Measurements from ENCODE around the gene PSMB7. TPM values are rescaled to one million over a fixed set of nuclear protein-coding genes. Genes with fewer than 3 reads are reported as not detected.

The PSMB7 gene
- total RNA-seq, 1 experiment from 2014 or later, result 187 TPM

DNA sequence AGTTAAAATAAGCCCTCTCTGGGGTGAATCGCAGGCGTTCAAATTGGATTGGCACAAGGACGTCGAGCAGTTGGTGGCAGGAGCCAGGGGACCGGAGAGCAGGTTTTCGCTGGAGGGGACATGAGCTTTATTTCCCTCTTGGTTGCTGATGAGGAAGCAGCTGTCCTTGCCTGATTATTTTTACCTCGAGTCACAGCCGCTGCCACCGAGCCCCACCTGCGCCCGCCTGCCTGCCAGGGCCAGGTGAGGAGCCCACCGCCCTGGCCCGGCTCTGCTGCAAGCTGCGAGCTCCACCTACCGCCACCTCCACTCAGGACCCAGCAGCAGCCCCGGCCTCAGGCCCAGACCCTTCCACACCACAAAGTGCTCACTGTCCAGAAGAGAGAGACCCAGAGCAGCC, 26.0 kb upstream of the PSMB7 start (continued):
- TF ChIP-seq, protein P1, sequence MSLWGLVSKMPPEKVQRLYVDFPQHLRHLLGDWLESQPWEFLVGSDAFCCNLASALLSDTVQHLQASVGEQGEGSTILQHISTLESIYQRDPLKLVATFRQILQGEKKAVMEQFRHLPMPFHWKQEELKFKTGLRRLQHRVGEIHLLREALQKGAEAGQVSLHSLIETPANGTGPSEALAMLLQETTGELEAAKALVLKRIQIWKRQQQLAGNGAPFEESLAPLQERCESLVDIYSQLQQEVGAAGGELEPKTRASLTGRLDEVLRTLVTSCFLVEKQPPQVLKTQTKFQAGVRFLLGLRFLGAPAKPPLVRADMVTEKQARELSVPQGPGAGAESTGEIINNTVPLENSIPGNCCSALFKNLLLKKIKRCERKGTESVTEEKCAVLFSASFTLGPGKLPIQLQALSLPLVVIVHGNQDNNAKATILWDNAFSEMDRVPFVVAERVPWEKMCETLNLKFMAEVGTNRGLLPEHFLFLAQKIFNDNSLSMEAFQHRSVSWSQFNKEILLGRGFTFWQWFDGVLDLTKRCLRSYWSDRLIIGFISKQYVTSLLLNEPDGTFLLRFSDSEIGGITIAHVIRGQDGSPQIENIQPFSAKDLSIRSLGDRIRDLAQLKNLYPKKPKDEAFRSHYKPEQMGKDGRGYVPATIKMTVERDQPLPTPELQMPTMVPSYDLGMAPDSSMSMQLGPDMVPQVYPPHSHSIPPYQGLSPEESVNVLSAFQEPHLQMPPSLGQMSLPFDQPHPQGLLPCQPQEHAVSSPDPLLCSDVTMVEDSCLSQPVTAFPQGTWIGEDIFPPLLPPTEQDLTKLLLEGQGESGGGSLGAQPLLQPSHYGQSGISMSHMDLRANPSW (CRISPR knock-in tag; conservative IDR thresholded peaks at IDR 0.05; ENCODE audit: low read depth), result no peak
- TF ChIP-seq E2F5 (CRISPR knock-in tag; IDR thresholded peaks at IDR 0.05) (no peak), NFE2L1 (CRISPR knock-in tag; IDR thresholded peaks at IDR 0.05) (no peak), ZNF121 (CRISPR knock-in tag; IDR thresholded peaks at IDR 0.05) (no peak), ZNF416 (CRISPR knock-in tag; IDR thresholded peaks at IDR 0.05) (no peak)

GRCh38 chr9:124440786-124441185, 25.5 kb upstream of the PSMB7 start:
- Mint-ChIP-seq H3K9me3 (peaks cover 10% of the 10 kb centered on the region), H3K36me3 (no peaks in the 10 kb centered on the region), H3K4me3 (no peak overlapping the region), H3K27me3 (ENCODE audit: low read depth) (peaks cover 17% of the 10 kb centered on the region), H3K4me1 (no peaks in the 10 kb centered on the region), H3K27ac (no peak overlapping the region)
- TF ChIP-seq, protein P2, sequence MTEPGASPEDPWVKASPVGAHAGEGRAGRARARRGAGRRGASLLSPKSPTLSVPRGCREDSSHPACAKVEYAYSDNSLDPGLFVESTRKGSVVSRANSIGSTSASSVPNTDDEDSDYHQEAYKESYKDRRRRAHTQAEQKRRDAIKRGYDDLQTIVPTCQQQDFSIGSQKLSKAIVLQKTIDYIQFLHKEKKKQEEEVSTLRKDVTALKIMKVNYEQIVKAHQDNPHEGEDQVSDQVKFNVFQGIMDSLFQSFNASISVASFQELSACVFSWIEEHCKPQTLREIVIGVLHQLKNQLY (CRISPR knock-in tag; IDR thresholded peaks at IDR 0.05), result no peak
- TF ChIP-seq GTF2I (CRISPR knock-in tag; conservative IDR thresholded peaks at IDR 0.05) (no peak), ZBTB21 (CRISPR knock-in tag; IDR thresholded peaks at IDR 0.05; ENCODE audit: borderline replicate concordance) (no peak), RORB (CRISPR knock-in tag; IDR thresholded peaks at IDR 0.05) (no peak), ZNF232 (CRISPR knock-in tag; IDR thresholded peaks at IDR 0.05) (no peak), HMGA2 (CRISPR knock-in tag; IDR thresholded peaks at IDR 0.05) (no peak), IRF2 (CRISPR knock-in tag; IDR thresholded peaks at IDR 0.05; ENCODE audit: borderline replicate concordance, low read depth) (no peak), CDX4 (CRISPR knock-in tag; IDR thresholded peaks at IDR 0.05; ENCODE audit: borderline replicate concordance) (no peak), IRF1 (CRISPR knock-in tag; IDR thresholded peaks at IDR 0.05) (no peak), ZNF416 (CRISPR knock-in tag; IDR thresholded peaks at IDR 0.05) (no peak), SP1 (CRISPR knock-in tag; conservative IDR thresholded peaks at IDR 0.05) (no peak), ZNF263 (CRISPR knock-in tag; IDR thresholded peaks at IDR 0.05; ENCODE audit: low read depth) (no peak), ZNF219 (CRISPR knock-in tag; IDR thresholded peaks at IDR 0.05; ENCODE audit: borderline replicate concordance) (no peak), CREM (CRISPR knock-in tag; IDR thresholded peaks at IDR 0.05) (no peak), E2F5 (CRISPR knock-in tag; IDR thresholded peaks at IDR 0.05) (no peak), ESRRA (CRISPR knock-in tag; IDR thresholded peaks at IDR 0.05; ENCODE audit: borderline replicate concordance) (no peak), RELA (CRISPR knock-in tag; IDR thresholded peaks at IDR 0.05; ENCODE audit: borderline replicate concordance) (no peak)
- TF ChIP-seq, protein P3, sequence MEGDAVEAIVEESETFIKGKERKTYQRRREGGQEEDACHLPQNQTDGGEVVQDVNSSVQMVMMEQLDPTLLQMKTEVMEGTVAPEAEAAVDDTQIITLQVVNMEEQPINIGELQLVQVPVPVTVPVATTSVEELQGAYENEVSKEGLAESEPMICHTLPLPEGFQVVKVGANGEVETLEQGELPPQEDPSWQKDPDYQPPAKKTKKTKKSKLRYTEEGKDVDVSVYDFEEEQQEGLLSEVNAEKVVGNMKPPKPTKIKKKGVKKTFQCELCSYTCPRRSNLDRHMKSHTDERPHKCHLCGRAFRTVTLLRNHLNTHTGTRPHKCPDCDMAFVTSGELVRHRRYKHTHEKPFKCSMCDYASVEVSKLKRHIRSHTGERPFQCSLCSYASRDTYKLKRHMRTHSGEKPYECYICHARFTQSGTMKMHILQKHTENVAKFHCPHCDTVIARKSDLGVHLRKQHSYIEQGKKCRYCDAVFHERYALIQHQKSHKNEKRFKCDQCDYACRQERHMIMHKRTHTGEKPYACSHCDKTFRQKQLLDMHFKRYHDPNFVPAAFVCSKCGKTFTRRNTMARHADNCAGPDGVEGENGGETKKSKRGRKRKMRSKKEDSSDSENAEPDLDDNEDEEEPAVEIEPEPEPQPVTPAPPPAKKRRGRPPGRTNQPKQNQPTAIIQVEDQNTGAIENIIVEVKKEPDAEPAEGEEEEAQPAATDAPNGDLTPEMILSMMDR (IDR thresholded peaks at IDR 0.05), result no peak
- TF ChIP-seq, protein P4, sequence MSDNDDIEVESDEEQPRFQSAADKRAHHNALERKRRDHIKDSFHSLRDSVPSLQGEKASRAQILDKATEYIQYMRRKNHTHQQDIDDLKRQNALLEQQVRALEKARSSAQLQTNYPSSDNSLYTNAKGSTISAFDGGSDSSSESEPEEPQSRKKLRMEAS (CRISPR knock-in tag; IDR thresholded peaks at IDR 0.05), result no peak
- ChIA-PET CTCF (interaction anchor here (1.2 kb wide), 1 partner anchor 48 kb away, joined by 3 read pairs; no protein-coding TSS in a partner anchor), POLR2A (no interaction called here)
- ATAC-seq (no peak), DNase-seq (ENCODE audit: low spot score) (no peak)

Measured in WTC11 (cell line).